Stimulated activated CD8-positive, alpha-beta memory T cell treated with anti-CD3 and anti-CD28 coated beads, Interleukin-15, amount 100 ng/mL, for 1 hour (primary cell): ENCODE results near the gene RNU6-9.

Experiments used
- DNase-seq: peaks from one replicate; pipeline ENCODE4 v3.0.0-alpha.2; 2020; ENCODE audit warnings: low read depth

RNU6-9 gene

GRCh38 chr19:936175-936546 is 42.9 kb downstream of the RNU6-9 start:
- no peak for DNase-seq

- no peak for DNase-seq
Observed at GRCh38 chr19:937259-937694, 44.0 kb downstream of the RNU6-9 start.

GRCh38 chr19:938233-938923 is 45.1 kb downstream of the RNU6-9 start:
- DNase-seq, result no peak

- DNase-seq, result no peak
Observed at GRCh38 chr19:939439-939838, 46.2 kb downstream of the RNU6-9 start.

- no peak for DNase-seq
Observed at GRCh38 chr19:939922-940321, 46.6 kb downstream of the RNU6-9 start.

GRCh38 chr19:940591-941291 is 47.5 kb downstream of the RNU6-9 start:
- DNase-seq, result peak; percentile 37

GRCh38 chr19:941292-942132 is 48.2 kb downstream of the RNU6-9 start:
- DNase-seq, result no peak

GRCh38 chr19:942133-942645 is 48.9 kb downstream of the RNU6-9 start:
- no peak for DNase-seq
